Fibroblast of lung (primary cell): ENCODE results near the gene MSANTD4. TPM values are rescaled to one million over a fixed set of nuclear protein-coding genes. Genes with fewer than 3 reads are reported as not detected.

Source experiments
- DNase-seq, 2 donors: peaks; one replicate each; pipeline versions ENCODE4 v3.0.0 to v3.0.0-alpha.2; 2010; ENCODE audit warnings: low read depth in 2 of 2
- H2AFZ ChIP-seq: 2 replicates; pipeline ENCODE4 v1.5.1; 2012; ENCODE audit warnings: low read length, control low read depth, inconsistent platforms
- H3K27ac ChIP-seq: 2 replicates; pipeline ENCODE4 v1.5.1; 2011; ENCODE audit warnings: low read length, control low read depth; ENCODE audit not compliant: insufficient read depth
- H3K27me3 ChIP-seq: 2 replicates; pipeline ENCODE4 v1.5.1; 2011; ENCODE audit warnings: mild to moderate bottlenecking, low read length; ENCODE audit not compliant: control insufficient read depth, insufficient read depth
- H3K36me3 ChIP-seq: 2 replicates; pipeline ENCODE4 v1.5.1; 2011; ENCODE audit warnings: low read length; ENCODE audit not compliant: control insufficient read depth, insufficient read depth
- H3K4me1 ChIP-seq: 2 replicates; pipeline ENCODE4 v1.5.1; 2011; ENCODE audit warnings: low read length; ENCODE audit not compliant: control insufficient read depth, insufficient read depth; ENCODE audit errors: extremely low read depth
- H3K4me2 ChIP-seq: 2 replicates; pipeline ENCODE4 v1.5.1; 2011; ENCODE audit warnings: low read length, control low read depth; ENCODE audit not compliant: insufficient read depth; ENCODE audit errors: extremely low read depth
- H3K4me3 ChIP-seq, 4 experiments: fragments of 200-600 bp in 1 of 4; sonication (generic) in 1 of 4; replicated peaks in 1 of 4; 2 replicates each; pipeline ENCODE4 v1.5.1; 2011 to 2016; ENCODE audit warnings: low read length in 4 of 4, low read depth in 3 of 4, mild to moderate bottlenecking in 3 of 4, control low read depth in 2 of 4, inconsistent platforms in 1 of 4, mixed read lengths in 1 of 4; ENCODE audit not compliant: insufficient read depth in 1 of 4; ENCODE audit errors: control extremely low read depth in 1 of 4
- H3K79me2 ChIP-seq: 2 replicates; pipeline ENCODE4 v1.5.1; 2012; ENCODE audit warnings: mild to moderate bottlenecking, low read length, inconsistent platforms; ENCODE audit not compliant: control insufficient read depth, insufficient read depth
- H3K9ac ChIP-seq: 2 replicates; pipeline ENCODE4 v1.5.1; 2011; ENCODE audit warnings: mild to moderate bottlenecking, low read length, control low read depth; ENCODE audit not compliant: insufficient read depth
- H3K9me3 ChIP-seq: 2 replicates; pipeline ENCODE4 v1.5.1; 2012; ENCODE audit warnings: low read depth, low read length; ENCODE audit not compliant: control insufficient read depth, insufficient read depth
- H4K20me1 ChIP-seq: 2 replicates; pipeline ENCODE4 v1.5.1; 2011; ENCODE audit warnings: low read length; ENCODE audit not compliant: control insufficient read depth, insufficient read depth; ENCODE audit errors: extremely low read depth
- EZH2 ChIP-seq: IDR thresholded peaks from 2 replicates; pipeline ENCODE4 v1.5.1; 2012; ENCODE audit warnings: low read length, control low read depth, mild to moderate bottlenecking; ENCODE audit errors: missing control alignments
- polyA plus RNA-seq, 2 donors: library from polyadenylated mRNA; depleted of rRNA in 1 of 2; stranded (reverse) in 1 of 2; unstranded in 1 of 2; fragments of >200 nt; gene quantifications; 2 replicates each; pipeline ENCODE4 v1.2.1, GENCODE V29; 2011 to 2012; ENCODE audit warnings: missing spikeins in 1 of 2
- total RNA-seq: library from RNA; depleted of rRNA; stranded (reverse); fragments of >200 nt; gene quantifications from 2 replicates; pipeline ENCODE4 v1.2.1, GENCODE V29; 2014
- TF ChIP-seq, protein P1 (sequence below), 2 donors: IDR thresholded peaks in 1 of 2; conservative IDR thresholded peaks in 1 of 2; 1 replicate in 1 of 2; 2 replicates in 1 of 2; pipeline ENCODE4 v1.5.1; 2011 to 2012; ENCODE audit warnings: low read length in 2 of 2, control low read depth in 1 of 2, inconsistent platforms in 1 of 2, low read depth in 1 of 2, mild to moderate bottlenecking in 1 of 2

The MSANTD4 gene
- total and polyA plus RNA-seq, 2 donors (not counting 1 experiment from before 2014, with no cell fraction given): 21.3 to 57.6 TPM

DNA sequence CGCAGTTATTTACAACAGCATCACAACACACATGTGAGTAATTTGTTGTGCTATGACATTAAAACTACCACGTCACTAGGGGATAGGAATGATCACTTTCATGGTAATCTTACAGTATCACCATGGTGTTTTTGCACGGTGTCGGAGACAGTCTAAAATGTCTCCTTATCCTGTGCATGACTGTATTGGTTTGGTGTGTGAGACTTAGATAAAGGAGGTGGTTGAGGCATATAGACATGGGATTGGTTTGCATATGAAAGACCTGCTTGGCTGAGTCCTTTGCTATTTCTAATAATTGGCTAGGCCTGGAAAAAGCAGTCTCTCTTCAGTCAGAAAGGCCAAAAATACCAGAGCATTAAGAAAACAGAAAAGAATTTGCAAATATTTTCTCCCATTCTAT lies 30.2 kb downstream of the MSANTD4 start:
- no peak overlapping the region for H3K4me3 ChIP-seq
- H3K9ac ChIP-seq: no peak overlapping the region
- H3K27me3 ChIP-seq: no peaks in the 10 kb centered on the region
- TF ChIP-seq, protein P1, sequence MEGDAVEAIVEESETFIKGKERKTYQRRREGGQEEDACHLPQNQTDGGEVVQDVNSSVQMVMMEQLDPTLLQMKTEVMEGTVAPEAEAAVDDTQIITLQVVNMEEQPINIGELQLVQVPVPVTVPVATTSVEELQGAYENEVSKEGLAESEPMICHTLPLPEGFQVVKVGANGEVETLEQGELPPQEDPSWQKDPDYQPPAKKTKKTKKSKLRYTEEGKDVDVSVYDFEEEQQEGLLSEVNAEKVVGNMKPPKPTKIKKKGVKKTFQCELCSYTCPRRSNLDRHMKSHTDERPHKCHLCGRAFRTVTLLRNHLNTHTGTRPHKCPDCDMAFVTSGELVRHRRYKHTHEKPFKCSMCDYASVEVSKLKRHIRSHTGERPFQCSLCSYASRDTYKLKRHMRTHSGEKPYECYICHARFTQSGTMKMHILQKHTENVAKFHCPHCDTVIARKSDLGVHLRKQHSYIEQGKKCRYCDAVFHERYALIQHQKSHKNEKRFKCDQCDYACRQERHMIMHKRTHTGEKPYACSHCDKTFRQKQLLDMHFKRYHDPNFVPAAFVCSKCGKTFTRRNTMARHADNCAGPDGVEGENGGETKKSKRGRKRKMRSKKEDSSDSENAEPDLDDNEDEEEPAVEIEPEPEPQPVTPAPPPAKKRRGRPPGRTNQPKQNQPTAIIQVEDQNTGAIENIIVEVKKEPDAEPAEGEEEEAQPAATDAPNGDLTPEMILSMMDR (conservative IDR thresholded peaks at IDR 0.05 in 1 of 2, IDR thresholded peaks at IDR 0.05 in 1 of 2; ENCODE audit: low read depth in 1 of 2, low read length in 2 of 2): no peak
- no peak for TF ChIP-seq EZH2
- no peaks in the 10 kb centered on the region for H3K79me2 ChIP-seq
- H3K4me2 ChIP-seq: no peak overlapping the region
- no peaks in the 10 kb centered on the region for H3K9me3 ChIP-seq
- H2AFZ ChIP-seq: no peak overlapping the region
- H3K36me3 ChIP-seq: no peaks in the 10 kb centered on the region
- no peak overlapping the region for H3K27ac ChIP-seq
- H4K20me1 ChIP-seq: no peaks in the 10 kb centered on the region
- no peak for DNase-seq
- no peaks in the 10 kb centered on the region for H3K4me1 ChIP-seq

DNA sequence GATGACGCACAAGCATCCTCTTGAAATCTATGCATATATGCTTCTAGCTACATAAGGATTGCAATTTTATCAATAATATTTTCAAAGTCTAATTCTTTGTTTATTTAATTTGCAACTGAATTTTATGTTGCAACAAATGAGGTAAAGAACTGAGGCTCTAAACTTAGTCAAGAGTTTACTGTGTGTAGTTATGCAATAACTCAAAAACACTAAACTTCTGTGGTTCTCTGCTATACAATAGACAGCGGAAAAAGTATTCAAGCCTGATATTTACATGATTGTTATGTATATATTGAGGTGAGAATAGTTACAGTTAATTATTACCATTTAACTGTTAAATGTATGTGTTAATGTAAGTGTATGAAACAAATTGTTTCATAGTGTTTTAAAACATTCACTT lies 32.9 kb downstream of the MSANTD4 start:
- peak in 1 of 2 donors; percentile 7 for DNase-seq
- H3K4me3 ChIP-seq: no peak overlapping the region
- TF ChIP-seq, protein P1 (conservative IDR thresholded peaks at IDR 0.05 in 1 of 2, IDR thresholded peaks at IDR 0.05 in 1 of 2; ENCODE audit: low read depth in 1 of 2, low read length in 2 of 2): no peak
- no peak for TF ChIP-seq EZH2
- no peaks in the 10 kb centered on the region for H3K9me3 ChIP-seq
- no peak overlapping the region for H3K4me2 ChIP-seq
- no peak overlapping the region for H3K27ac ChIP-seq
- H3K27me3 ChIP-seq: no peaks in the 10 kb centered on the region
- H4K20me1 ChIP-seq: no peaks in the 10 kb centered on the region
- no peaks in the 10 kb centered on the region for H3K79me2 ChIP-seq
- no peak overlapping the region for H3K9ac ChIP-seq
- H3K36me3 ChIP-seq: no peaks in the 10 kb centered on the region
- H2AFZ ChIP-seq: no peak overlapping the region
- no peaks in the 10 kb centered on the region for H3K4me1 ChIP-seq

DNA sequence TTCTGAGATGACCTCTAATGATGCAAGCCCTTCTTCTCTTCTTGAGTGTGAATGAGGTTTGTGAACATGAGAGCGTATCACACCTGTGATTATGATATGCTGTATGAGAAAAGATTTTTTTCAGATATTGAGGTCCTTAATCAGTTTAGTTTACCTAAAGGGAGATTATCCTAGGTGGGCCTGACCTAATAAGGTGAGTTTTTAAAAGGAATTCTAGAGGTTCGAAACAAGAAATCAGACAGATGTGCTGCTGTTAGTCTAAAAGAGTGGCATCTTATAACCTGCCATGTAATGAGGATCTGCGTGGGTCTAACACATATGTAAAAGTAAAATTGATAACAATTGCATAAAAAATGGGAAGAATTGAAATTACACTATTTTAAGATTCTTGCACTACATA lies 33.8 kb downstream of the MSANTD4 start:
- Histone ChIP-seq H3K9me3 (no peaks in the 10 kb centered on the region), H3K9ac (no peak overlapping the region), H4K20me1 (no peaks in the 10 kb centered on the region), H2AFZ (no peak overlapping the region), H3K36me3 (no peaks in the 10 kb centered on the region), H3K79me2 (no peaks in the 10 kb centered on the region), H3K4me3 (no peak overlapping the region), H3K27me3 (no peaks in the 10 kb centered on the region), H3K27ac (no peak overlapping the region), H3K4me1 (no peaks in the 10 kb centered on the region), H3K4me2 (no peak overlapping the region)
- DNase-seq: no peak
- TF ChIP-seq EZH2: no peak
